Measurements from ENCODE around the gene NECAB2.

DNA sequence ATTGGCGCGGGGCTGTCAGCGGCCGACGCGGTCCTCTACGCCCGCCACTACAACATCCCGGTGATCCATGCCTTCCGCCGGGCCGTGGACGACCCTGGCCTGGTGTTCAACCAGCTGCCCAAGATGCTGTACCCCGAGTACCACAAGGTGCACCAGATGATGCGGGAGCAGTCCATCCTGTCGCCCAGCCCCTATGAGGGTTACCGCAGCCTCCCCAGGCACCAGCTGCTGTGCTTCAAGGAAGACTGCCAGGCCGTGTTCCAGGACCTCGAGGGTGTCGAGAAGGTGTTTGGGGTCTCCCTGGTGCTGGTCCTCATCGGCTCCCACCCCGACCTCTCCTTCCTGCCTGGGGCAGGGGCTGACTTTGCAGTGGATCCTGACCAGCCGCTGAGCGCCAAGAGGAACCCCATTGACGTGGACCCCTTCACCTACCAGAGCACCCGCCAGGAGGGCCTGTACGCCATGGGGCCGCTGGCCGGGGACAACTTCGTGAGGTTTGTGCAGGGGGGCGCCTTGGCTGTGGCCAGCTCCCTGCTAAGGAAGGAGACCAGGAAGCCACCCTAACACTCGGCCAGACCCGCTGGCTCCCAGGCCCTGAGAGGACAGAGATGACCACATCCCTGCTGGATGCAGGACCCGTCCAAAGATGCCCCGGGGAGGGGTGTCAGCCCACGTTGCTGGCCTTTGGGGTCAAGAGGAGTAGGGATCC, 2.4 kb upstream of the NECAB2 start:
- no peak for TF ChIP-seq EZH2phosphoT487 (IDR thresholded peaks at IDR 0.05; ENCODE audit: borderline replicate concordance)
- no peak for TF ChIP-seq CTCF (conservative IDR thresholded peaks at IDR 0.05; ENCODE audit: low read length)
